Forelimb muscle (tissue), 1 donor: ENCODE data around the gene ZNF692. TPM values are rescaled to one million over a fixed set of nuclear protein-coding genes. Genes with fewer than 3 reads are reported as not detected.
"Not testable (repeated sequence)": the region's sequence is repeated elsewhere in the genome, so short reads cannot be mapped to it uniquely, and the experiment has no call there.

Source experiments
- DNase-seq: peaks from one replicate; pipeline ENCODE4 v3.0.0-alpha.2; 2013; ENCODE audit warnings: low read depth
- polyA plus RNA-seq: library from polyadenylated mRNA; unstranded; fragments of 120-200 nt; gene quantifications from one replicate; pipeline ENCODE4 v1.2.1, GENCODE V29; 2013; ENCODE audit not compliant: insufficient read length

The ZNF692 gene
- 30.7 TPM for polyA plus RNA-seq

- peak; percentile 84 for DNase-seq
These were observed at the start of gene ZNF692 for GRCh38 chr1:248858891-248859889. Gene ZNF692 (minus strand): TSS chr1:248859085. CDS start chr1:248858309, 776 bp downstream.

GRCh38 chr1:248906753-248907661 is 48.1 kb upstream of the ZNF692 start:
- no peak for DNase-seq

GRCh38 chr1:248906009-248906752 is 47.3 kb upstream of the ZNF692 start, which contains the start of gene PGBD2:
Gene PGBD2 (plus strand): TSS chr1:248906235. CDS start chr1:248913863, 7,628 bp downstream.
- peak; percentile 62 for DNase-seq

- DNase-seq = no peak
These were observed 46.8 kb upstream of the ZNF692 start for GRCh38 chr1:248905662-248906008.

GRCh38 chr1:248904437-248905216 is 45.7 kb upstream of the ZNF692 start:
- no peak for DNase-seq

- no peak for DNase-seq
These were observed 42.7 kb upstream of the ZNF692 start for GRCh38 chr1:248901578-248901977.

DNA sequence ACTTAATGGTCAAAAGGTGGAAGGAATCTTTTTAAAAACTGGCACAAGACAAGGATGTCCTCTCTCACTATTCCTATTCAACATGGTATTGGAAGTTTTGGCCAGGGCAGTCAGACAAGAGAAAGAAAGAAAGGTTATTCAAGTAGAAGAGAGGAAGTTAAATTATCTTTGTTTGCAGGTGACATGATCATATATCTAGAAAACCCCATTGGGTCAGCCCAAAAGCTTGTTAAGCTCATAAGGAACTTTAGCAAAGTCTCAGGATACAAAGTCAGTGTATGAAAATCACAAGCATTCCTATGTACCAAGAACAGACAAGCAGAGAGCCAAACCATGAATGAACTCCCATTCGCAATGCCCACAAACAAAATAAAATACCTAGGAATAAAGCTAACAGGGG is 41.8 kb upstream of the ZNF692 start:
- no peak for DNase-seq

- DNase-seq = no peak
These were observed 38.8 kb upstream of the ZNF692 start for GRCh38 chr1:248897412-248898337.

DNA sequence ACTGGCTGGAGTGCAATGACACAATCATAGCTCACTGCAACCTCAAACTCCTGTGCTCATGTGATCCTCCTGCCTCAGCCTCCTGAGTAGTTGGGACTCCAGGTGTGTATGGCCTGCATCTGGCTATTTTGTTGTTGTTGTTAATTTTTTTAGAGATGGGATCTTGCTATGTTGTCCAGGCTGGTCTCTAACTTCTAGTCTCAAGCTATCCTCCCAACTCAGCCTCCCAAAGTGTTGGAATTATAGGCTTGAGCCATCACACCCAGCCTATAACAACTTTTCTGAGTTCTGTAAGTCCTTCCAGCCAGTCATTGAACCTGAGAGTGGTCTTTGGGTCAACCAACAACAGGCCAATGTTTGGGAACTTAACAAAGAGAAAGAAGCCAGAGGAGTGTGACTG is 36.0 kb upstream of the ZNF692 start:
- no peak for DNase-seq

DNA sequence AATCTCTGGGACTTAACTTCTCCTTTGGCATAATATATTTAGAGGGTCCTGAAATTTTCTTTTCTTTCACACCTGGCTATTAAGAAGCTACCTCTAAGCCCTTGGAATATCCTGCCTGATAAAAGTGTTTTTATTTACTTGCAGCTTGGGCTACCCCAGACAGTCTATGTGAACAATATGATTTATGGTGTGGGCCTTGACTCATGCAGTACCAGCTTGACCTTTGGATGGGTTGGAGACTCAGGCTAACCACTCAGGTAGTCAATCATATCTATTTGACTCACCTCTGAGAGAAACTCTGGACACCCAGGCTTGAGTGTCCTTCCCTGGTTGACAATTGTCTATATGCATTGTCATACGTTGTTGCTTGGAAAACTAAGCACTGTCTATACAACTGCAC is 33.7 kb upstream of the ZNF692 start:
- DNase-seq = no peak

GRCh38 chr1:248891758-248892157 is 32.9 kb upstream of the ZNF692 start:
- DNase-seq = no peak

DNA sequence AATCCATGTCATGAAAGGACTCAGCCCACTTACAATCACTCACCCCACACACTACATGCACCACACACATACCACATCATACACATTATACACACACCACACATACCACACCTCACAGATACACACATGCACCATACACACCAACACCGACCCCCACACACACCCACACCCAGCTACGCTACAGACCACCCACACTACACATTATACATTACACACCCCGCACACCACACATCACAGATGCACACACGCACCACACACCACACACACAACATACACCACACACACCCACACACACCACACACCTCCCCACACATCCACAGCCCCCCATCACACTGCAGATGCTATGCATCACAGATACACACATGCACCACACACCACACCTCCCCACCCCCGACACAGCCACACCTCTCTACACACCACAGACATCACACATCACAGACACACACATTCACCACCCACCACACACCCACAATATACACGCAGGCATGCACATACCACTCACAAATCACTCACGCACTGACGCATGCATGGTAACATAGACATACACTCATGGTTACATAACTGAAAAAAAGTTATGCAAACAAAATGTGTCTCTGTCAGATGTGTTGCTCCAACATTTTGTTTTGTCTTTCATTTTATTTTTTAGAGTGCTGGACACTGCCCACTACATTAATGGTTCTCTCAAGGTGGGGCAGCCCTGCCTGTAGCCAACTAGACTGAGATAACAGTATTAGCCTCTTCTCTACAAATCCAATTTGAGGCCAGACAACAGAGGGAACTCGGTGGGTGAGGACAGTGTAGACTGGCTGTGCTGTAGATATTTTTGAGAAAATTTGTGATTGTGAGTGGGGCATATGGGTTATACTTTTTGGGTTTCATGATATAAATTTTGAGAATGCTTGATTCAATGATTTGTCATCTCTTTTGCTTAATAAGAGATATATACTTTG is 31.9 kb upstream of the ZNF692 start:
- DNase-seq = no peak

DNA sequence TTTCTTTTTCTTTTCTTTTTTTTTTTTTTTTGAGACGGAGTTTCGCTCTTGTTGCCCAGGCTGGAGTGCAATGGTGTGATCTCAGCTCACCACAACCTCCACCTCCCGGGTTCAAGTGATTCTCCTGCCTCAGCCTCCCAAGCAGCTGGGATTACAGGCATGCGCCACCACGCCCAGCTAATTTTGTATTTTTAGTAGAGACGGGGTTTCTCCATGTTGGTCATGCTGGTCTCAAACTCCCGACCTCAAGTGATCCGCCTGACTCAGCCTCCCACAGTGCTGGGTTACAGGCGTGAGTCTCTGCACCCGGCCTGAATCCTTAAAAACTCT is 31.0 kb upstream of the ZNF692 start:
- not testable (repeated sequence) for DNase-seq

DNA sequence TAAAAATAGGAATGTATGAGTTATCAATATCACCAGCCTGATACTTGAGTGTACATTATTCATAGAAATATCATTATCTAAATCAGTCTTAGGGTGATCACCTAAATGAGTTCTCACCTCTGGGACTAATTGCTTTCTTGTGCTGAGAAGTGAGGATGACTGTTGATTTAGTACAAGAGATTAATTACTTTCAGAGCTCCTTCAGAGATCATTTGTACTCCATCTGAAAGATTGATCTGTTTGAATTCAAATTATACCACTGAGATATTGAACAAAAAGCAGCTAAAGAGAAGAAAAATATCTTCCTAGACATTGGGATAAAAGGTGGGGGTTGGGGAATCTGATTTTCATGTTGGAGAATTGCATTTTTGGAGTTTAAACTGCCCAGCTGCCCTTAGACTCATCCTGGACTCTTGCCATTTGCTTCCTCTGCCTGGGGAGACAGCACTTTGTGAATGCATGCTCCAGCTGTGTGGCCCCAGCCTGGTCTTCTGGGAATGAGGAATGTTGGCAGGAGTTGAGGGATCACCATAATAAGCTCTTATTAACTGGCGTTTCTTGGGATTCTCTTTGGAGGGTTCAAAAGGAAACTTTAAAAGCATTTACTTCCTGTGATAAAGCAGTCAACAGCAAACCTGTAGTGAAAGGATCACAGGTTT is 27.5 kb upstream of the ZNF692 start:
- DNase-seq = no peak

DNA sequence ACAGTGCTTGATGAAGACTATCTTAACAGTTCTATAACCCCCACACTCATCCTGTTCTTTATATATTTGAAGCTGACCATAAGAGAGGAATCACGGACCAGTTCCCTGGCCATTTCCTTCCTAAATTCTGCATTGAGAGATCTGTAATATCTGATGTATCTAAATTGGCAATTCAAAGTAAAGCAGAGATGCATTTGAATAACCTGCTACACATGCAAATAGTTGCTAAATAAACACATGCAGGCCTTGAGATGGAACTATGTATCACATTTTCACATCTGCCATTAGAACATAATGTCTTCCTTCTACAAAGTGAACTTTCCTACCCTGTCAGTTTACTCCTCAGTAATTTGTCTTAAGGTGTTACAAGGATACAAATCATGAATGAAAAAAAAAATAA is 26.8 kb upstream of the ZNF692 start:
- DNase-seq = no peak

GRCh38 chr1:248884632-248885295 is 25.9 kb upstream of the ZNF692 start:
- DNase-seq = no peak

- not testable (repeated sequence) for DNase-seq
These were observed 23.5 kb upstream of the ZNF692 start for GRCh38 chr1:248882427-248882826.
